Measurements from ENCODE around the gene PNPLA8.
A peak's percentile ranks its signal among the peaks of the same experiment; 100 is the strongest.

PNPLA8 gene

DNA sequence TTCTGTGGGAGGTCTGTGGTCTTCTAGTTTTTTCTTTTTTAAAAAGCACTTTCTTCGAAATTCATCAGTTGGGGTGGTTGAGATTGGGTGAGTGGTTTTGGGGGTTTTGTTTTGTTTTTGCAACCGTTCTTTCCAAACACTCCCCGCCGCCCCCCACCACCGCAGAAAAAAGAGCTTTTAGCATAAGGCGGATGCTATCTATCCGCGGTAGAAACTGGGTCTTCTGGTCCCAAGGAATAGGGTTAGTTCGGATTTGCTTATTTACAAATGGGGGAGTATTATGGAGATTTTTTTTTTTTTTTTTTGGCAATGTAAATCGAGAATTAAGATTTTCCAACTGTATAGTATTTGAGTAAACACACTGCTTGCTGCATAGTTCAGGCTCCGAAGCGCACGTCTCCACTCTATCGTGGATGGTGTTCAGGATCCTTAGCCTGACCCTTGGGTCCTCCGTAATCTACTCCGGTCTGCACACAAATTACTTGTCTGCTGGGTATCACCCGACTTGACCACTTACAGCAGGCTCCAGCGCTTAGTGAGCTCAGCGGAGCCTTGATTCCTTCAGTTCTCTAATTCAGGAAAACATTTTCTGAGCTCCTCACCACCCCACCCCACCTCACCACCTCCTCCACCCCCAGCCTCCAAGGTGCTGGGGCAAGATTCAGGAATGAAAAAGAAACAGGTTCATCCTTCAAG is 68.9 kb downstream of the PNPLA8 start:
- DNase-seq (ENCODE audit: low spot score), result no peak
- TF ChIP-seq, protein P1, sequence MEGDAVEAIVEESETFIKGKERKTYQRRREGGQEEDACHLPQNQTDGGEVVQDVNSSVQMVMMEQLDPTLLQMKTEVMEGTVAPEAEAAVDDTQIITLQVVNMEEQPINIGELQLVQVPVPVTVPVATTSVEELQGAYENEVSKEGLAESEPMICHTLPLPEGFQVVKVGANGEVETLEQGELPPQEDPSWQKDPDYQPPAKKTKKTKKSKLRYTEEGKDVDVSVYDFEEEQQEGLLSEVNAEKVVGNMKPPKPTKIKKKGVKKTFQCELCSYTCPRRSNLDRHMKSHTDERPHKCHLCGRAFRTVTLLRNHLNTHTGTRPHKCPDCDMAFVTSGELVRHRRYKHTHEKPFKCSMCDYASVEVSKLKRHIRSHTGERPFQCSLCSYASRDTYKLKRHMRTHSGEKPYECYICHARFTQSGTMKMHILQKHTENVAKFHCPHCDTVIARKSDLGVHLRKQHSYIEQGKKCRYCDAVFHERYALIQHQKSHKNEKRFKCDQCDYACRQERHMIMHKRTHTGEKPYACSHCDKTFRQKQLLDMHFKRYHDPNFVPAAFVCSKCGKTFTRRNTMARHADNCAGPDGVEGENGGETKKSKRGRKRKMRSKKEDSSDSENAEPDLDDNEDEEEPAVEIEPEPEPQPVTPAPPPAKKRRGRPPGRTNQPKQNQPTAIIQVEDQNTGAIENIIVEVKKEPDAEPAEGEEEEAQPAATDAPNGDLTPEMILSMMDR (IDR thresholded peaks at IDR 0.05; ENCODE audit: extremely low read depth, missing control alignments), result no peak

DNA sequence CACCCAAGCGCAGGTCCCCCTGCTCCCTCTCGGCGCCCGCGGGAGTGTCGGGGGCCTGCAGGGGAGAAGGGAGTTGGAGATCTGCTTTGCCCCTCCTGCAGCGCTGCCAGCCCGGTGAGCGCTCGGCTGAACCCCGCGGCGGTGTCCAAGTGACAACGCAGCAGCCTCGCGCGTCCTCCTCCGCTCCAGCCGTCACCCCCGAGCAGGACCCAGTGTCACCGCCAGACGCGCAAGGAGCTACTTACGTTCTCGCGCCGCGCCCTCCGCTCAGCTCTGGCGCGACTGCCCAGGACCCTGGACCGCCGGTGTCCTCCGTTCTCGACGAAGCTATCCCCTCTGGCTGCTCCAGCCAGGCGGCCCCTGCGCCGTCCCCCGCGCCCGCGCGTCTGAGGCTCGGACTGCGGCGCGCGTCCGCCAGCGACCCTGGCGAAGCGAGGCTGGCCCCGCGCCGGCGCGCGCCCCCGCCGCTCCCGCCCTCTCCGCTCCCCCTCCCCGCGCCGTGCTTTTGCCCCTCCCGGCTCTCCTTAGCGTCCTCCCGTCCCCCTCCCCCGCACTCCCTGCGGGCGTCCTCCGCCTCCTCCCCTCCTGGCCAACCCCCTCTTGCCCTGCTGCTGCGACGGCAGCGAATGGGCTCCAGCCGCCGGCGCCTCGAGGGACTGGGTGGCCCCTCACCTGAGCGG is 69.8 kb downstream of the PNPLA8 start, which contains the start of gene NRCAM:
TSS of gene NRCAM (minus strand) at position 439 of the 680 bp plus-strand sequence. CDS start 216,372 bp downstream, outside the sequence.
- DNase-seq (ENCODE audit: low spot score), result peak; percentile 76

DNA sequence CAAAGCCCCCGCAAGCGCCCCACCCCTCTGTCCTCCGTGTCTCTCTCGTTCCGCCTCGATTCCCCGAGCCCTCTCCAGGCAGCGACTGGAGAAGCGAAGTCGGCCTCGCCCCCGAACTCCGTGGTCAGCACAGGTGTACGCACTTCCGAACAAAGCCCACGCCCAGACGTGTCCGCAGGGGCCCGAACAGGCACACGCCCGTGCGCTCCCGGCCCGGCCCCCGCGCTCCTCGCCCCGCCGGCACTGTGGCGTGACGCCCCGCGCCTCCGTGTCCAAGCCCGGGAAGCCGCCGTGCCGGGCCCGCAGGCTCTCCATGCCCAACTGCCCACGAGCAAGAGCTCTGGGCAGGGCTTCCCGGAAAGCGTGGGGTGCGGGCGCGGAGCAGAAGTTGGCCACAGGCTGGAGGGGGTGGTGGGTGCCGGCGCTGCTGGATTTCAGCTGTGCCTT is 70.4 kb downstream of the PNPLA8 start:
- TF ChIP-seq, protein P1 (IDR thresholded peaks at IDR 0.05; ENCODE audit: extremely low read depth, missing control alignments), result no peak
- peak; percentile 58 for DNase-seq (ENCODE audit: low spot score)

More for the DNA sequence above, 69.8 kb downstream of the PNPLA8 start, which contains the start of gene NRCAM:
- TF ChIP-seq, protein P1 (IDR thresholded peaks at IDR 0.05; ENCODE audit: extremely low read depth, missing control alignments), result no peak

DNA sequence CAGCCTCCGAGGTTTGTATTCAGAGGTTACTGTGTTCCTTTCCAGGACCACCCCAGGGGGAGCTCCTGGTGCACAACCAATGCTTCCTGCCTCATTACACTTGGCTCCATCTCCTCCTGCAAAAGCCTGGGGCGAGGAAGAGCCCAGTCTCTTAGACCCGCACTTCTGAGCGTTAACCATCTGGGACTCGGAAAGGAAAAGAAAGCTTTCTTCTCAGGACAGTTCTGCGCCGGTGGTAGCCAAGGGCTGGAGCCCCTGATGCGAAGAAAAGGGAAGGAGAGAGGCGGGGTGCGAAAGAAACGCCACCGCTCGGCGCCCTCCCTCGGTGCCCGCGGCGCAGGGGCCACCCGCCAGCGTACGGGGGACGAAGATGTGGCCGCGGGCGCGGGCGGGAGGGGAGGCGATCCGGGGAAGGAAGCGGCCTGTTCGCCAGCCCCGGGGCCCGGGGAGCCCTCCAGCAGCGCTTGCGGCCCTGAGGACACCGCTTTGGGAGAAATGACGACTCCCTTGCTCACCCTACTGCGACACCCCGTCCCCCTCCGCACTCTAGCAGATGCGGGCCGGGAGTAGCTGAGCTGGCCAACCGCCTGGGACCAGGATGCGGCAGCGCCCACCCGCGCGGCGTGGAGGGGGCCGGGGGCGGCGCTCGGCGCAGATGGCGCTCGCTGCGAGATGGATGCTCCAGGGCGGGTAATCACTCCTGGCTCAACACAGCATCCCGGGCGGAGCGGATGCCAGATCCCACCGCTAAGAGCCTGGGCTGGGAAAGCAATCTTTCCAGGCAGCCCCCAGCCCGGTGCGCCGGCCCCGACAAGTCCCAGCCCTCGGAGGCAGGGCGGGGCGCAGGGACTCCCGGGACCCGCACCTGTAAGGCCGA is 71.0 kb downstream of the PNPLA8 start:
- TF ChIP-seq, protein P1 (IDR thresholded peaks at IDR 0.05; ENCODE audit: extremely low read depth, missing control alignments), result no peak
- DNase-seq (ENCODE audit: low spot score), result peak; percentile 59

DNA sequence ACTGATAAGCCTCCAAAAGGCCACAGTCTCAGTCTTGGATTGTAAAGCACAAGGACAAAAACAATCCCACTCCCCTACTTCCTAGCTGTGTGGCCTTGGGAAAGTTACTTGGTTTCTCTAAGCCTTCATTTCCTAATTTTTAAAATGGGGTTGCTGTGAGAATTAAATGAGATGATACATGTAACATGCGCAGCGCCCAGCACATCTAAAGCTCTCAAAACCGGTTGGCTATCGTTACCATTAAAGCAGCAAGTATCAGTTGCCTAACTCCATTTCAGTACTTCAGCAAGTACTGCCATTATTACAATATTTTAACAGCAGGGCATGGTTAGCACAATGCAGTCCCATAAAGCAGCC is 71.6 kb downstream of the PNPLA8 start:
- DNase-seq (ENCODE audit: low spot score), result no peak
- TF ChIP-seq, protein P1 (IDR thresholded peaks at IDR 0.05; ENCODE audit: extremely low read depth, missing control alignments), result no peak

DNA sequence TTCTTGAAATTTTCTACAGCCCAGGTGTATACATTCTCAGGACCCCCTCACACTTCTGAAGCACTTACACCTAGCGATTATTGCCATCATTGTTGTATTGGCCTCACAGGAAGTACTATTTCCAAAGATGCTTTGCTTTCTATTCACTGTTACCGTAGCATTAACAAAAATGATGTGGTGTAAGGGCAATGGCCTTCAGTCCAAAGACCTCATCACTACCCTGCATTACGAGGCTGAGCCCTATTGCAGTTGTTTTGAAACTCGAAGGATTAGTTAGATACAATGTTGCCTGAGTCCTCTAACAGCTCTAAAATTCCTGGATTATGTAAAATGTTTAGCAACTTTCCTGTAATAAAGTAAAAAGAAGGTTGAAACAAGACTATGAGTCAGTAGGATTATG is 72.6 kb downstream of the PNPLA8 start:
- TF ChIP-seq, protein P1 (IDR thresholded peaks at IDR 0.05; ENCODE audit: extremely low read depth, missing control alignments), result no peak
- DNase-seq (ENCODE audit: low spot score), result no peak

All from GM20000 (cell line).